SU-DHL-6 (cell line): ENCODE results near the gene KRT20.

Source experiments
- H2AFZ ChIP-seq: fragments of 200-600 bp; sonication (generic); 2 replicates; pipeline ENCODE4 v1.6.1; 2014; ENCODE audit warnings: low read depth, mild to moderate bottlenecking, moderate library complexity, mixed read lengths, antibody characterized with exemption, low read length; ENCODE audit not compliant: severe bottlenecking
- H3F3A ChIP-seq: fragments of 200-600 bp; shearing (Covaris generic); 2 replicates; pipeline ENCODE4 v1.6.0; 2016; ENCODE audit warnings: antibody characterized with exemption, mild to moderate bottlenecking; ENCODE audit not compliant: insufficient read depth
- H3K27ac ChIP-seq: fragments of 200-600 bp; sonication (generic); 2 replicates; pipeline ENCODE4 v1.5.1; 2016; ENCODE audit warnings: low read depth, mild to moderate bottlenecking, low read length, moderate library complexity, mixed read lengths
- H3K27me3 ChIP-seq: fragments of 200-600 bp; sonication (generic), shearing (Covaris generic); 2 replicates; pipeline ENCODE4 v1.6.0; 2014; ENCODE audit warnings: mild to moderate bottlenecking, low read length
- H3K36me3 ChIP-seq: fragments of 200-600 bp; sonication (generic); 2 replicates; pipeline ENCODE4 v1.6.1; 2014; ENCODE audit warnings: mild to moderate bottlenecking, low read length, mixed read lengths
- H3K4me2 ChIP-seq: fragments of 300-600, 200-600 bp; shearing (Covaris generic), sonication (generic); 2 replicates; pipeline ENCODE4 v1.6.0; 2014; ENCODE audit warnings: low read length, low read depth, mild to moderate bottlenecking; ENCODE audit not compliant: poor library complexity, severe bottlenecking
- H3K4me3 ChIP-seq: fragments of 200-600 bp; sonication (generic); 2 replicates; pipeline ENCODE4 v1.5.1; 2014; ENCODE audit warnings: antibody characterized with exemption, low read length, mild to moderate bottlenecking, mixed read lengths; ENCODE audit not compliant: insufficient read depth, poor library complexity, severe bottlenecking
- H3K79me2 ChIP-seq: fragments of 200-600 bp; sonication (generic); 2 replicates; pipeline ENCODE4 v1.6.1; 2014; ENCODE audit warnings: mild to moderate bottlenecking, low read length, moderate library complexity; ENCODE audit not compliant: insufficient read depth
- H3K9ac ChIP-seq: fragments of 200-600 bp; sonication (generic); 2 replicates; pipeline ENCODE4 v1.7.0; 2014; ENCODE audit warnings: mild to moderate bottlenecking, low read length
- H3K9me2 ChIP-seq: fragments of 200-600 bp; sonication (generic); replicated peaks from 2 replicates; pipeline ENCODE4 v1.6.1; 2014; ENCODE audit warnings: low read length; ENCODE audit not compliant: insufficient read depth
- H3K9me3 ChIP-seq: fragments of 200-600 bp; sonication (generic); 2 replicates; pipeline ENCODE4 v1.6.1; 2014; ENCODE audit warnings: low read length, mixed read lengths; ENCODE audit not compliant: insufficient read depth
- H4K20me1 ChIP-seq: fragments of 200-600 bp; sonication (generic); 2 replicates; pipeline ENCODE4 v1.6.1; 2014; ENCODE audit warnings: low read depth, mild to moderate bottlenecking, antibody characterized with exemption, low read length, moderate library complexity, mixed read lengths
- EZH2phosphoT487 ChIP-seq: fragments of 200-600 bp; sonication (generic), shearing (Covaris generic); conservative IDR thresholded peaks from 2 replicates; pipeline ENCODE4 v1.6.1; 2018; ENCODE audit warnings: mild to moderate bottlenecking, antibody characterized with exemption, low read length, moderate library complexity, mixed read lengths
- TF ChIP-seq, protein P1 (sequence below): fragments of 200-600 bp; sonication (generic); IDR thresholded peaks from one replicate; pipeline ENCODE4 v1.5.1; 2017; ENCODE audit warnings: antibody characterized with exemption, mild to moderate bottlenecking, low read length, moderate library complexity; ENCODE audit not compliant: insufficient read depth, poor library complexity, severe bottlenecking

Gene KRT20

DNA sequence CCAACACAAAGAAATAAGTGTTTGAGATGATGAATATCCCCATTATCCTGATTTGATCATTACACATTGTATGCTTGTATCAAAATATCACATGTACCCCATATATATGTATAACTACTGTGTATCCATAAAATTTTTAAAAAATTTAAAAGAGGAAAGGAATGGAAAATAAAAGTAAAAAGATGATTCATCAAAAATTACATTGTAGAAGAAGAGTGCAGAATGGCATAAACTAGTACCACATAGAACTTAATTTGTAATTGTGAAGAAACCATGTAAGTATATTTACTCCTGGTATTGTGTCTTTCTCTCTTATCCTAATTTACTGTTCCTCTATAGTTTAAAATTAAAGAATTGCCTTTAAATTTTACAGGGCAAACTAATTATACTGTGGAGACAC is 51.2 kb downstream of the KRT20 start:
- Histone ChIP-seq H3K79me2 (peaks cover 6% of the 10 kb centered on the region; the same call in 1 of the 2 replicates), H4K20me1 (no peaks in the 10 kb centered on the region), H3K4me3 (no peak overlapping the region), H3K27ac (no peak overlapping the region), H3K36me3 (no peaks in the 10 kb centered on the region; the same call in 1 of the 2 replicates), H3K9ac (no peak overlapping the region), H3K9me2 (no peaks in the 10 kb centered on the region), H3K4me2 (no peak overlapping the region), H2AFZ (no peak overlapping the region), H3K9me3 (no peaks in the 10 kb centered on the region), H3F3A (no peaks in the 10 kb centered on the region), H3K27me3 (no peaks in the 10 kb centered on the region)
- TF ChIP-seq EZH2phosphoT487: no peak

- Histone ChIP-seq H3K9ac (no peak overlapping the region), H3K79me2 (peaks cover 6% of the 10 kb centered on the region; the same call in 1 of the 2 replicates), H3F3A (no peaks in the 10 kb centered on the region), H4K20me1 (no peaks in the 10 kb centered on the region), H3K4me3 (no peak overlapping the region), H3K9me3 (no peaks in the 10 kb centered on the region), H3K27me3 (no peaks in the 10 kb centered on the region), H3K9me2 (no peaks in the 10 kb centered on the region), H2AFZ (no peak overlapping the region), H3K4me2 (no peak overlapping the region), H3K27ac (no peak overlapping the region), H3K36me3 (no peaks in the 10 kb centered on the region; the same call in 1 of the 2 replicates)
- TF ChIP-seq EZH2phosphoT487: no peak
- TF ChIP-seq, protein P1, sequence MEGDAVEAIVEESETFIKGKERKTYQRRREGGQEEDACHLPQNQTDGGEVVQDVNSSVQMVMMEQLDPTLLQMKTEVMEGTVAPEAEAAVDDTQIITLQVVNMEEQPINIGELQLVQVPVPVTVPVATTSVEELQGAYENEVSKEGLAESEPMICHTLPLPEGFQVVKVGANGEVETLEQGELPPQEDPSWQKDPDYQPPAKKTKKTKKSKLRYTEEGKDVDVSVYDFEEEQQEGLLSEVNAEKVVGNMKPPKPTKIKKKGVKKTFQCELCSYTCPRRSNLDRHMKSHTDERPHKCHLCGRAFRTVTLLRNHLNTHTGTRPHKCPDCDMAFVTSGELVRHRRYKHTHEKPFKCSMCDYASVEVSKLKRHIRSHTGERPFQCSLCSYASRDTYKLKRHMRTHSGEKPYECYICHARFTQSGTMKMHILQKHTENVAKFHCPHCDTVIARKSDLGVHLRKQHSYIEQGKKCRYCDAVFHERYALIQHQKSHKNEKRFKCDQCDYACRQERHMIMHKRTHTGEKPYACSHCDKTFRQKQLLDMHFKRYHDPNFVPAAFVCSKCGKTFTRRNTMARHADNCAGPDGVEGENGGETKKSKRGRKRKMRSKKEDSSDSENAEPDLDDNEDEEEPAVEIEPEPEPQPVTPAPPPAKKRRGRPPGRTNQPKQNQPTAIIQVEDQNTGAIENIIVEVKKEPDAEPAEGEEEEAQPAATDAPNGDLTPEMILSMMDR: no peak
These were observed 52.2 kb downstream of the KRT20 start for GRCh38 chr17:40832840-40833239.

DNA sequence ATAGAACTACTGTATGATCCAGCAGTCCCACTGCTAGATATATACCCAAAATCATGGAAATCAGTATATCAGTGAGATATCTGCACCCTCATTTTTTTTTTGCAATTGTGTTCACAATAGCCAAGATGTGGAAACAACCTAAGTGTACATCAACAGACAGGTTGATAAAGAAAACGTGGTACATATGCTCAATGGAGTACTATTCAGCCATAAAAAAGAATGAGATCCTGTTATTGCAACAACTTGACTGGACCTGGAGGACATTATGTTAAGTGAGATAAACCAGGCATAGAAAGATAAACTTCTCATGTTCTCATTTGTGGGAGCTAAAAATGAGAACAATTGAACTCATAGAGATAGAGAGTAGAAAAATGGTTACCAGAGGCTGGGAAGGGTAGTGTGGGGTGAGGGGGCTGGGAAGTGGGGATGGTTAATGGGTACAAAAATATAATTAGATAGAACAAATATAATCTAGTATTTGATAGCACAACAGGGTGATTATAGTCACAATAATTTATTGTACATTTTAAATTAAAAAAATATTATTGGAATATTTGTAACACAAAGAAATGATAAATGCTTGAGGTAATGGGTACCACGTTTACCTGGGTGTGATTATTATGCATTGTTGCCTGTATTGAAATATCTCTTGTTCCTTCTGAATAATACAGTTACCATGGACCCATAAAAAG is 54.8 kb downstream of the KRT20 start:
- H4K20me1 ChIP-seq: no peaks in the 10 kb centered on the region
- no peaks in the 10 kb centered on the region for H3K9me3 ChIP-seq
- H3K4me2 ChIP-seq: no peak overlapping the region
- H3K9me2 ChIP-seq: no peaks in the 10 kb centered on the region
- H3K9ac ChIP-seq: no peak overlapping the region
- peaks cover 6% of the 10 kb centered on the region; the same call in 1 of the 2 replicates for H3K79me2 ChIP-seq
- H3K36me3 ChIP-seq: no peaks in the 10 kb centered on the region; the same call in 1 of the 2 replicates
- TF ChIP-seq EZH2phosphoT487: no peak
- TF ChIP-seq, protein P1: no peak
- no peaks in the 10 kb centered on the region for H3K27me3 ChIP-seq
- no peak overlapping the region for H2AFZ ChIP-seq
- no peaks in the 10 kb centered on the region for H3F3A ChIP-seq
- no peak overlapping the region for H3K4me3 ChIP-seq
- no peak overlapping the region for H3K27ac ChIP-seq

DNA sequence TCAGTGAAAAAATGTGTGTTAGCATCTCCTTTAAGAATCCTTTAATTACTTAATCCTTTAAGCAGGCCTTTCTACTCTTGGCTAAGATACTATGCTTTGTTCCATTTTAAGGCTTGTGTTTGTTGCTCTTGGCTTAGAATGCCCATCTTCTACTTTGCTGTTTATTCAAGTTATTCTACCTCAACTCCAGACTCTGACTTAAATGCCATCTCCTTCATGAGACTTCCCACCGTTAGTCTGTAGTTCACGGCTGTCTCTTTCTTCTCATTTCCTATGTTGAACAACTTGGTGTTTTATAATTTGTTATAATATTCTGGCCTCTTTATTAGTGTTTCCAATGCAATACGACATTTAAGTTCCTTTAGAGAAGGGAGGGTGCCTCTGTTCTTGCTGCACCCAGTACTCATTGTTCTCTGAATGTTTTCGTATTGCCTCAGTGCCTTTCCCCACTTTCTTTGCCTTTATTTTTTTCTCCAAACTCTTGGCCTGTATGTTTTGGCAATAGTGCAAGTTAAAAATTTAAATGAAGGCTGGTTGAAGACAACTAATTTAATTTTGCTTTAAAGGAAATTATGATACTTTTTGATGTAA is 56.5 kb downstream of the KRT20 start:
- Histone ChIP-seq H3K4me2 (no peak overlapping the region), H2AFZ (no peak overlapping the region), H3K36me3 (no peaks in the 10 kb centered on the region; the same call in 1 of the 2 replicates), H3K9me3 (no peaks in the 10 kb centered on the region), H3K79me2 (peaks cover 6% of the 10 kb centered on the region; the same call in 1 of the 2 replicates), H3K27me3 (no peaks in the 10 kb centered on the region), H3K27ac (no peak overlapping the region), H4K20me1 (no peaks in the 10 kb centered on the region), H3K9me2 (no peaks in the 10 kb centered on the region), H3K9ac (no peak overlapping the region), H3K4me3 (no peak overlapping the region), H3F3A (no peaks in the 10 kb centered on the region)
- no peak for TF ChIP-seq EZH2phosphoT487
- TF ChIP-seq, protein P1: no peak
